Measurements from ENCODE around the gene SPIRE1.

SPIRE1 gene

DNA sequence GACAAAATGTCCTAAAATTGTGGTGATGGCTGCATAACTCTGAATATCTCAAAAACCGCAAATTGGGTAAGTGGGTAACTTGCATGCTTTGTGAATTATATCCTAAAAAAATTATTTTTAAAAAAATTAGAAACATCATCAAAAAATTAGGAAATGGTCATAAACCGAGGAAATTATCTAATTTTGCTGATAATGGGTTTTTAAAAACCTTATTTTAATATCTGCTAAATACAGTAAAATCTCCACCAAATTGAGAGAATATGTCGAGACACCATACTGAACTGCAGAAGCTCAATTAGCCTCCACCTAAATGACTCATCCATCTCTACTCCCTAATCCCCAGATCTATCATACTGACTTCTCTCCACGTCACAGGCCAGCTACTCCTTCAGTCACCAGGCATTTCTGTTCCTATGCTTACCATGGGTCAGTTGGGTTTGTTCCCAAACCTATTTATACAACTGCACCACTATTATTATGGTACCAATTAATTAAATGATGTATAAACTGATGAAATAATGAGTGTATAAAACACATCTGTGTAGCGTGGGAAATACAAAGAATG lies 36.1 kb downstream of the SPIRE1 start:
- Histone ChIP-seq H3K4me3 (IDR thresholded peaks at IDR 0.05; ENCODE audit: insufficient read depth, low read depth, low read length) (no peak overlapping the region), H4K20me1 (ENCODE audit: insufficient read depth) (no peaks in the 10 kb centered on the region), H3K27ac (no peak overlapping the region), H3K79me2 (ENCODE audit: insufficient read depth, low read depth) (no peaks in the 10 kb centered on the region), H3K27me3 (ENCODE audit: insufficient read depth, low read depth) (no peaks in the 10 kb centered on the region), H3K9ac (no peak overlapping the region), H3K4me1 (ENCODE audit: low read depth, poor library complexity, severe bottlenecking) (no peaks in the 10 kb centered on the region), H2AFZ (ENCODE audit: low read depth) (no peak overlapping the region), H3K36me3 (ENCODE audit: insufficient read depth) (no peaks in the 10 kb centered on the region), H3K4me2 (no peak overlapping the region)
- TF ChIP-seq, protein P1, sequence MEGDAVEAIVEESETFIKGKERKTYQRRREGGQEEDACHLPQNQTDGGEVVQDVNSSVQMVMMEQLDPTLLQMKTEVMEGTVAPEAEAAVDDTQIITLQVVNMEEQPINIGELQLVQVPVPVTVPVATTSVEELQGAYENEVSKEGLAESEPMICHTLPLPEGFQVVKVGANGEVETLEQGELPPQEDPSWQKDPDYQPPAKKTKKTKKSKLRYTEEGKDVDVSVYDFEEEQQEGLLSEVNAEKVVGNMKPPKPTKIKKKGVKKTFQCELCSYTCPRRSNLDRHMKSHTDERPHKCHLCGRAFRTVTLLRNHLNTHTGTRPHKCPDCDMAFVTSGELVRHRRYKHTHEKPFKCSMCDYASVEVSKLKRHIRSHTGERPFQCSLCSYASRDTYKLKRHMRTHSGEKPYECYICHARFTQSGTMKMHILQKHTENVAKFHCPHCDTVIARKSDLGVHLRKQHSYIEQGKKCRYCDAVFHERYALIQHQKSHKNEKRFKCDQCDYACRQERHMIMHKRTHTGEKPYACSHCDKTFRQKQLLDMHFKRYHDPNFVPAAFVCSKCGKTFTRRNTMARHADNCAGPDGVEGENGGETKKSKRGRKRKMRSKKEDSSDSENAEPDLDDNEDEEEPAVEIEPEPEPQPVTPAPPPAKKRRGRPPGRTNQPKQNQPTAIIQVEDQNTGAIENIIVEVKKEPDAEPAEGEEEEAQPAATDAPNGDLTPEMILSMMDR (conservative IDR thresholded peaks at IDR 0.05; ENCODE audit: low read depth, low read length) = no peak

DNA sequence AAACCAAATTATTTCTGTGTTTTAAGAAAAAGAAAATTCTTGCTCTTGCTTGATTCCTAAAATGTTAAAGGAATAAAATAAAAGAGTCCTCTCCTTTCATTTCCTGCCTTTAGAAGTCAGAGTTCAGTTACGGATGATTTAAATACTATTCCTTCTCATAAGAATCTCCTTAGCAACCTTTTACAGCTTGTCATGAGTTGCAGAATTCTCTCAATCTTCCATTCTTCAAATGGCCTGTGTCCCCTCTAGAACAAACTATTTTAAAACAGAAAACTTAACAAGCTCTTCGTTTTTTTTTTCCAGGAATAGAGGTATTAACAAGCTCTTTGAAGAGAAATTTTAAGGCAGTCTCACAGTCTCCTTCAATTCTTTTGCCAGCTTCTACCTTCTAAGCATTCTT lies 42.2 kb downstream of the SPIRE1 start:
- TF ChIP-seq, protein P1 (conservative IDR thresholded peaks at IDR 0.05; ENCODE audit: low read depth, low read length) = no peak
- H3K79me2 ChIP-seq (ENCODE audit: insufficient read depth, low read depth) = no peaks in the 10 kb centered on the region
- H3K27me3 ChIP-seq (ENCODE audit: insufficient read depth, low read depth) = no peaks in the 10 kb centered on the region
- no peak overlapping the region for H2AFZ ChIP-seq (ENCODE audit: low read depth)
- no peak overlapping the region for H3K9ac ChIP-seq
- H3K36me3 ChIP-seq (ENCODE audit: insufficient read depth) = no peaks in the 10 kb centered on the region
- H4K20me1 ChIP-seq (ENCODE audit: insufficient read depth) = no peaks in the 10 kb centered on the region
- H3K4me3 ChIP-seq (IDR thresholded peaks at IDR 0.05; ENCODE audit: insufficient read depth, low read depth, low read length) = no peak overlapping the region
- H3K4me1 ChIP-seq (ENCODE audit: low read depth, poor library complexity, severe bottlenecking) = no peaks in the 10 kb centered on the region
- H3K4me2 ChIP-seq = no peak overlapping the region
- H3K27ac ChIP-seq = no peak overlapping the region

DNA sequence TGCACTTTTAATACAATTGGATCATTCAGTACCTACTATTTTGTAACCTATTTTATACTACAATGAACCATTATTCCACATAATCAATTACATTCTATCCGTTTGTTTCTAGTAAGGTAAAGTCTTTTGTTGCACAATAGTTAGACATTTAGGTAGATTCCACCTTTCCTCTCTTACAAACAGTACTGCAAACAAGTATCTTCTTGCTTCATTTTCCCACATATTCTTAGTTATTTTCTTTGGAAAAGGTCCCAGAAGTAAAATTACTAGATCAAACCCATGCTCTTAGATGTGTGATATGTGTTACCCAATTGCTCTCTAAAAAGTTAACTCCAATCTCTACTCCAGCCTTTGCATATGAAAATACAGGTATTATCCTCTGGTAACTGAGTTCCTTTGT lies 49.6 kb downstream of the SPIRE1 start:
- no peak overlapping the region for H3K27ac ChIP-seq
- TF ChIP-seq, protein P1 (conservative IDR thresholded peaks at IDR 0.05; ENCODE audit: low read depth, low read length) = no peak
- no peaks in the 10 kb centered on the region for H4K20me1 ChIP-seq (ENCODE audit: insufficient read depth)
- H3K79me2 ChIP-seq (ENCODE audit: insufficient read depth, low read depth) = no peaks in the 10 kb centered on the region
- peaks cover 2% of the 10 kb centered on the region for H3K4me1 ChIP-seq (ENCODE audit: low read depth, poor library complexity, severe bottlenecking)
- no peaks in the 10 kb centered on the region for H3K27me3 ChIP-seq (ENCODE audit: insufficient read depth, low read depth)
- no peak overlapping the region for H2AFZ ChIP-seq (ENCODE audit: low read depth)
- H3K4me3 ChIP-seq (IDR thresholded peaks at IDR 0.05; ENCODE audit: insufficient read depth, low read depth, low read length) = no peak overlapping the region
- H3K9ac ChIP-seq = no peak overlapping the region
- no peaks in the 10 kb centered on the region for H3K36me3 ChIP-seq (ENCODE audit: insufficient read depth)
- H3K4me2 ChIP-seq = no peak overlapping the region

DNA sequence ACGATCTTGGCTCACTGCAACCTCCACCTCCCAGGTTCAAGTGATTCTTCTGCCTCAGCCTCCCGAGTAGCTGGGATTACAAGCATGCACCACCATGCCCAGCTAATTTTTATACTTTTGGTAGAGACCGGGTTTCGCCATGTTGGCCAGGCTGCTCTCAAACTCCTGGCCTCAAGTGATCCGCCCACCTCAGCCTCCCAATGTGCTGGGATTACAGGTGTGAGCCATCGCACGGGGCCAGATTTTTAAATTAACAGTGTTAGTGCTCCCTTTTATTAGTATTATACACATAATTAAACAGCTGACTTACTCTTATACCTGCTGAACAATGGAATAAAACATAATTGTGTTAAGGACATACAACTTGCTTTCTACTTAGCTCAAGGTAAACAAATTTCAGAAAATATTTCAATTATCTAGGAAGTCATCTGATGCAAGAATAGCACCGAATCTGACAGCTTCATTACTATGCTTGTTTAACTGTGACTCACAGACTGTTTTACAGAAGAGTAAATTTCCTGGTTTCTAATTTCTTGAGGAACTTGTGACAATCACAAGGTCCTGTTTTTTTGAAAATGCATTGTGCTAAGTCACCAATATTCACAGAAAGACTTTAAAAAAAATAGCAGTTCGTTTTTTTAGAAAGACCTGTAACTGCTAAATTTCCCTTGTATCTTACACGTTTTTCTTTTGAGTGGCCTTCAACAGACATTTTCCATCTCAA lies 51.2 kb downstream of the SPIRE1 start:
- Histone ChIP-seq H3K79me2 (ENCODE audit: insufficient read depth, low read depth) (no peaks in the 10 kb centered on the region), H3K4me1 (ENCODE audit: low read depth, poor library complexity, severe bottlenecking) (peaks cover 10% of the 10 kb centered on the region), H3K27me3 (ENCODE audit: insufficient read depth, low read depth) (no peaks in the 10 kb centered on the region), H4K20me1 (ENCODE audit: insufficient read depth) (no peaks in the 10 kb centered on the region), H3K36me3 (ENCODE audit: insufficient read depth) (no peaks in the 10 kb centered on the region), H3K4me2 (no peak overlapping the region), H3K9ac (no peak overlapping the region), H3K27ac (no peak overlapping the region), H3K4me3 (IDR thresholded peaks at IDR 0.05; ENCODE audit: insufficient read depth, low read depth, low read length) (no peak overlapping the region), H2AFZ (ENCODE audit: low read depth) (no peak overlapping the region)
- TF ChIP-seq, protein P1 (conservative IDR thresholded peaks at IDR 0.05; ENCODE audit: low read depth, low read length) = no peak

Data from KMS-11 (cell line).